ENCODE measurements around the gene CGB8.
"Not testable (repeated sequence)": the region's sequence is repeated elsewhere in the genome, so short reads cannot be mapped to it uniquely, and the experiment has no call there.

GRCh38 chr19:49036815-49037214 lies 12.1 kb downstream of the CGB8 start, which contains the start of gene CGB1:
- TF ChIP-seq SUZ12 (IDR thresholded peaks at IDR 0.05); ARNT (IDR thresholded peaks at IDR 0.05); BHLHE40 (IDR thresholded peaks at IDR 0.05; ENCODE audit: borderline replicate concordance); CTBP1 (IDR thresholded peaks at IDR 0.05; ENCODE audit: borderline replicate concordance); LEF1 (IDR thresholded peaks at IDR 0.05; ENCODE audit: borderline replicate concordance); FOXK2 (IDR thresholded peaks at IDR 0.05); L3MBTL2 (conservative IDR thresholded peaks at IDR 0.05); TARDBP (IDR thresholded peaks at IDR 0.05); FOXM1 (IDR thresholded peaks at IDR 0.05; ENCODE audit: borderline replicate concordance): not testable (repeated sequence)

Measured in HEK293T (cell line).